ENCODE measurements around the gene IL1RL2. TPM values are rescaled to one million over a fixed set of nuclear protein-coding genes. Genes with fewer than 3 reads are reported as not detected.

IL1RL2 gene
- total RNA-seq, 3 donors from 2014 or later (not counting 1 experiment from before 2014, with no cell fraction given), result not detected

DNA sequence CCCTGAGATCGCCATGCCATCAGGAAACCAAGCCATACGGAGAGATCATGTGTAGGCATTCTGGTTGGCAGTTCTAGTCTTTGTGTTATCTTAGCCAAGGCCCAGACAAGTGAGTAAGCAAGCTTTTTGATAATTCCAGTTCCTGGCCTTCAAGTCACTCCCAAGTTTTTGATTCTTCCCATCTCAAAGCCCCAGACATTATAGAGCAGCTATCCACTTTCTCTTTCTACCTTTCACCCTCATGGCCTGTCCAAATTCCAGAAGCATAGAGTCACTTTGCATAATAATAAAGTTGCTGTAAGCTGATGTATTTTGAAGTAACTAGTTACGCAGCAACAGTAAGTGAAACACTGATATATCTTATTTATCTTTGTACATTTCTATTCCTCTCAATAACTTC is 97.8 kb downstream of the IL1RL2 start:
- H3K36me3 Mint-ChIP-seq, result no peaks in the 10 kb centered on the region

DNA sequence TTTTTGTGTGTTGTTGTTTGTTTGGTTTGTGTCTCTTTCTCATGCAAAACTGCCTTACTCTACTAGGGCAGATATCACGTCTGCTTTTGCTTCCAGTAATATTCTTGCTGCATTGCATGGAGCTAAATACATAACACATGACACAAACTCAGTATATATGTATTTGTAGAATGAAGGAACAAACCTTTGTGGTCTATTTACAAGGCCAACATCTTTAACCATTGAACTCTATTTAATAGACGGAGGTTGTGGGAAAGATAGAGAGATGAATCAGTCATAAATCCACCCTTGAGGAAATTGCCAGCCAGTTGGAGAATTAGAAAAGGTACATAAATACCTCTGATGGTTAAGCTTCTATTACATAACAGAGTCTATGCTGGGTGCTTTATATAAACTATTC is 98.5 kb downstream of the IL1RL2 start:
- H3K27me3 Mint-ChIP-seq (ENCODE audit: low read depth in 2 of 2), result no peaks in the 10 kb centered on the region
- no peaks in the 10 kb centered on the region for H3K4me1 Mint-ChIP-seq
- WGBS (ENCODE audit: insufficient coverage), result no CpG with 5 or more reads among the region's 2 CpGs
- no peak overlapping the region for H3K27ac Mint-ChIP-seq
- no peaks in the 10 kb centered on the region for H3K4me1 ChIP-seq (ENCODE audit: control insufficient read depth, insufficient read depth, low read length)
- H3K4me3 Mint-ChIP-seq, result no peak overlapping the region
- TF ChIP-seq, protein P1, sequence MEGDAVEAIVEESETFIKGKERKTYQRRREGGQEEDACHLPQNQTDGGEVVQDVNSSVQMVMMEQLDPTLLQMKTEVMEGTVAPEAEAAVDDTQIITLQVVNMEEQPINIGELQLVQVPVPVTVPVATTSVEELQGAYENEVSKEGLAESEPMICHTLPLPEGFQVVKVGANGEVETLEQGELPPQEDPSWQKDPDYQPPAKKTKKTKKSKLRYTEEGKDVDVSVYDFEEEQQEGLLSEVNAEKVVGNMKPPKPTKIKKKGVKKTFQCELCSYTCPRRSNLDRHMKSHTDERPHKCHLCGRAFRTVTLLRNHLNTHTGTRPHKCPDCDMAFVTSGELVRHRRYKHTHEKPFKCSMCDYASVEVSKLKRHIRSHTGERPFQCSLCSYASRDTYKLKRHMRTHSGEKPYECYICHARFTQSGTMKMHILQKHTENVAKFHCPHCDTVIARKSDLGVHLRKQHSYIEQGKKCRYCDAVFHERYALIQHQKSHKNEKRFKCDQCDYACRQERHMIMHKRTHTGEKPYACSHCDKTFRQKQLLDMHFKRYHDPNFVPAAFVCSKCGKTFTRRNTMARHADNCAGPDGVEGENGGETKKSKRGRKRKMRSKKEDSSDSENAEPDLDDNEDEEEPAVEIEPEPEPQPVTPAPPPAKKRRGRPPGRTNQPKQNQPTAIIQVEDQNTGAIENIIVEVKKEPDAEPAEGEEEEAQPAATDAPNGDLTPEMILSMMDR (IDR thresholded peaks at IDR 0.05), result no peak
- ATAC-seq (no peak), DNase-seq (no peak)
- intact Hi-C loops (cut with micrococcal nuclease), result no loop called here
- H3K36me3 ChIP-seq (ENCODE audit: control insufficient read depth, insufficient read depth, low read length), result no peaks in the 10 kb centered on the region
- no peaks in the 10 kb centered on the region for H3K9me3 ChIP-seq (ENCODE audit: control insufficient read depth, insufficient read depth, low read length)
- no peaks in the 10 kb centered on the region for H3K9me3 Mint-ChIP-seq
- H3K4me3 ChIP-seq (ENCODE audit: low read length), result no peak overlapping the region
- H3K27ac ChIP-seq (ENCODE audit: low read length), result no peak overlapping the region
- no peaks in the 10 kb centered on the region for H3K36me3 Mint-ChIP-seq
- H3K27me3 ChIP-seq (ENCODE audit: control insufficient read depth, insufficient read depth, low read length), result no peaks in the 10 kb centered on the region

More for the DNA sequence above, 97.8 kb downstream of the IL1RL2 start:
- no peaks in the 10 kb centered on the region for H3K36me3 ChIP-seq (ENCODE audit: control insufficient read depth, insufficient read depth, low read length)
- H3K4me3 ChIP-seq (ENCODE audit: low read length), result no peak overlapping the region
- Mint-ChIP-seq H3K9me3 (no peaks in the 10 kb centered on the region), H3K27me3 (ENCODE audit: low read depth in 2 of 2) (no peaks in the 10 kb centered on the region), H3K4me3 (no peak overlapping the region), H3K4me1 (no peaks in the 10 kb centered on the region), H3K27ac (no peak overlapping the region)
- no peaks in the 10 kb centered on the region for H3K27me3 ChIP-seq (ENCODE audit: control insufficient read depth, insufficient read depth, low read length)
- no peaks in the 10 kb centered on the region for H3K9me3 ChIP-seq (ENCODE audit: control insufficient read depth, insufficient read depth, low read length)
- TF ChIP-seq, protein P1 (IDR thresholded peaks at IDR 0.05), result no peak
- DNase-seq, result no peak
- WGBS (ENCODE audit: insufficient coverage), result 97% methylated on average over 3 of the region's 3 CpGs
- no peak overlapping the region for H3K27ac ChIP-seq (ENCODE audit: low read length)
- intact Hi-C loops (cut with micrococcal nuclease), result no loop called here
- ATAC-seq, result no peak
- no peaks in the 10 kb centered on the region for H3K4me1 ChIP-seq (ENCODE audit: control insufficient read depth, insufficient read depth, low read length)

DNA sequence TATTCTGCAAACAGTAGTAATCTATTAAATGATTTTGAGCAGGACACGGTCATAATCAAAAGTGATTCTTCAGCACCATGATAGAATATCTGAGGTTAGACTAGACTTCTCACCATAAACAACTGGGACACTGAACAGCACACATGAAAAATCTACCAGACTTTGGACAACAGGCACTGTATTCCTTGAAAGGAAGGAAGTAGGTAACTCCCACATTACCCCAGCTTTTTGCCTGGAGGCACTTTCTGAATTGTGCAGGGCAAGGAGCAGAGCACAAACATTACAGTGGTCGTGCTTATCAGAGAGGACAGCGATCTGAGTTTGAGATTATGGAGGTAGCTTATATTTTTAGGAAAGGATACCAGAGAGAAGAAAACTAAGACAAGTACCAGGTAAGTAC is 99.2 kb downstream of the IL1RL2 start:
- no peak for DNase-seq
- Mint-ChIP-seq H3K36me3 (no peaks in the 10 kb centered on the region), H3K27ac (no peak overlapping the region), H3K9me3 (no peaks in the 10 kb centered on the region), H3K4me1 (peaks cover 4% of the 10 kb centered on the region in 2 donors), H3K4me3 (no peak overlapping the region), H3K27me3 (ENCODE audit: low read depth in 2 of 2) (no peaks in the 10 kb centered on the region)
- H3K4me3 ChIP-seq (ENCODE audit: low read length), result no peak overlapping the region
- TF ChIP-seq, protein P1 (IDR thresholded peaks at IDR 0.05), result no peak
- H3K9me3 ChIP-seq (ENCODE audit: control insufficient read depth, insufficient read depth, low read length), result no peaks in the 10 kb centered on the region
- no peaks in the 10 kb centered on the region for H3K27me3 ChIP-seq (ENCODE audit: control insufficient read depth, insufficient read depth, low read length)
- no peaks in the 10 kb centered on the region for H3K36me3 ChIP-seq (ENCODE audit: control insufficient read depth, insufficient read depth, low read length)
- intact Hi-C loops (cut with micrococcal nuclease), result no loop called here
- 89% methylated on average over 3 of the region's 3 CpGs for WGBS (ENCODE audit: insufficient coverage)
- peaks cover 2% of the 10 kb centered on the region for H3K4me1 ChIP-seq (ENCODE audit: control insufficient read depth, insufficient read depth, low read length)
- no peak overlapping the region for H3K27ac ChIP-seq (ENCODE audit: low read length)
- ATAC-seq, result no peak

DNA sequence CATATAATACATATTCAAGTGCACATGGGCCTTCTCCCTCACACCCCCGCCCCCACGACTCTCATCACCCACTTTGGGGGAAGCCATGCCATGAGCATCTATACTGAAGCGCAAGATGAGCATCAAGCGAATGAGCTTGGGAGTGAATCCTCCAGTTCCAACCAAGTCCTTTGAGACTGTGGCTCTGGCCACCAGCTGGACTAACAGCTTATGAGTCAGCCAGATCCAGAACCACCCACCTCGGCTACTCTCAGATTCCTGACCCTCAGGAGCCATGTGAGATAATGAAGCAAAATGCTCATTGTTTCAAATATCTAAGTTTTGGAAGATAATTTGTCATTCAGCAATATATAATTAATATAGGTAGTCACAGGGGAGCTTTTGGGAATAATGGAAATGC is 102.3 kb downstream of the IL1RL2 start:
- Mint-ChIP-seq H3K27ac (no peak overlapping the region), H3K4me1 (peaks cover 12 to 14% of the 10 kb centered on the region in 2 donors), H3K36me3 (no peaks in the 10 kb centered on the region), H3K4me3 (no peak overlapping the region), H3K9me3 (no peaks in the 10 kb centered on the region), H3K27me3 (ENCODE audit: low read depth in 2 of 2) (peaks cover 0 to 3% of the 10 kb centered on the region in 2 donors)
- ATAC-seq (no peak), DNase-seq (no peak)
- 95% methylated on average over 5 of the region's 5 CpGs for WGBS (ENCODE audit: insufficient coverage)
- Histone ChIP-seq H3K27me3 (ENCODE audit: control insufficient read depth, insufficient read depth, low read length) (no peaks in the 10 kb centered on the region), H3K4me3 (ENCODE audit: low read length) (no peak overlapping the region), H3K36me3 (ENCODE audit: control insufficient read depth, insufficient read depth, low read length) (no peaks in the 10 kb centered on the region), H3K4me1 (ENCODE audit: control insufficient read depth, insufficient read depth, low read length) (peaks cover 9% of the 10 kb centered on the region), H3K27ac (ENCODE audit: low read length) (no peak overlapping the region), H3K9me3 (ENCODE audit: control insufficient read depth, insufficient read depth, low read length) (no peaks in the 10 kb centered on the region)
- intact Hi-C loops (cut with micrococcal nuclease), result no loop called here
- TF ChIP-seq, protein P1 (IDR thresholded peaks at IDR 0.05), result no peak
